GM12865 (cell line): Measurements from ENCODE around the gene TRPM7.
A peak's percentile ranks its signal among the peaks of the same experiment; 100 is the strongest.
"Not testable (repeated sequence)": the region's sequence is repeated elsewhere in the genome, so short reads cannot be mapped to it uniquely, and the experiment has no call there.

ENCODE experiments used
- DNase-seq: peaks from one replicate; pipeline ENCODE4 v3.0.0; 2010; ENCODE audit warnings: low read depth
- H3K4me3 ChIP-seq: 2 replicates; pipeline ENCODE4 v1.5.1; 2011; ENCODE audit warnings: mild to moderate bottlenecking, low read depth, low read length, control low read depth
- CTCF ChIP-seq: IDR thresholded peaks from 2 replicates; pipeline ENCODE4 v1.5.1; 2011; ENCODE audit warnings: low read length, control low read depth, low read depth, inconsistent platforms; ENCODE audit not compliant: insufficient read depth; ENCODE audit errors: missing control alignments

The TRPM7 gene

GRCh38 chr15:50707878-50708427 is 21.4 kb upstream of the TRPM7 start:
- DNase-seq, result no peak
- no peak overlapping the region for H3K4me3 ChIP-seq
- no peak for TF ChIP-seq CTCF

- TF ChIP-seq CTCF, result no peak
- no peak overlapping the region for H3K4me3 ChIP-seq
- DNase-seq, result no peak
Measured at GRCh38 chr15:50702762-50703334, 16.3 kb upstream of the TRPM7 start.

- no peak for DNase-seq
- TF ChIP-seq CTCF, result no peak
- no peak overlapping the region for H3K4me3 ChIP-seq
Measured at GRCh38 chr15:50698101-50698500, 11.5 kb upstream of the TRPM7 start.

GRCh38 chr15:50697109-50697797 is 10.7 kb upstream of the TRPM7 start:
- no peak for TF ChIP-seq CTCF
- DNase-seq, result no peak
- H3K4me3 ChIP-seq, result no peak overlapping the region

GRCh38 chr15:50694634-50695165 is 8.1 kb upstream of the TRPM7 start:
- H3K4me3 ChIP-seq, result not testable (repeated sequence)
- DNase-seq, result peak; percentile 21

- no peak for DNase-seq
- TF ChIP-seq CTCF, result no peak
- H3K4me3 ChIP-seq, result peak overlapping the region; percentile 63
Measured at GRCh38 chr15:50687302-50687902, 805 bp upstream of the TRPM7 start.

GRCh38 chr15:50685976-50686468 is 575 bp downstream of the TRPM7 start:
- peak; percentile 84 for DNase-seq
- peak overlapping the region; percentile 83 for H3K4me3 ChIP-seq
- TF ChIP-seq CTCF, result no peak
